ACC112 (cell line): Measurements from ENCODE around the gene FABP6.

Experiments used
- H2AFZ ChIP-seq: fragments of 200-600 bp; sonication (generic); one replicate; pipeline ENCODE4 v1.6.0; 2017; ENCODE audit warnings: antibody characterized with exemption, low read length; ENCODE audit not compliant: unreplicated experiment
- H3K27ac ChIP-seq: fragments of 200-600 bp; sonication (generic); 2 replicates; pipeline ENCODE4 v1.5.1; 2014; ENCODE audit warnings: low read depth, mild to moderate bottlenecking, antibody characterized with exemption, low read length, moderate library complexity
- H3K27me3 ChIP-seq: fragments of 200-600 bp; sonication (generic); 2 replicates; pipeline ENCODE4 v1.6.1; 2014; ENCODE audit warnings: mild to moderate bottlenecking, antibody characterized with exemption, low read length, moderate library complexity, mixed read lengths; ENCODE audit not compliant: insufficient read depth
- H3K36me3 ChIP-seq: fragments of 200-600 bp; sonication (generic); 2 replicates; pipeline ENCODE4 v1.6.1; 2016; ENCODE audit warnings: mild to moderate bottlenecking, antibody characterized with exemption, low read length, moderate library complexity, mixed read lengths; ENCODE audit not compliant: insufficient read depth
- H3K4me1 ChIP-seq: fragments of 200-600 bp; sonication (generic); one replicate; pipeline ENCODE4 v1.6.1; 2016; ENCODE audit warnings: low read length, mixed read lengths; ENCODE audit not compliant: insufficient read depth, unreplicated experiment, control insufficient read depth
- H3K4me3 ChIP-seq: fragments of 200-600 bp; sonication (generic); 2 replicates; pipeline ENCODE4 v1.5.1; 2014; ENCODE audit warnings: mild to moderate bottlenecking, low read depth, low read length
- H3K79me2 ChIP-seq: fragments of 200-600 bp; sonication (generic); one replicate; pipeline ENCODE4 v1.6.0; 2016; ENCODE audit warnings: low read length; ENCODE audit not compliant: control insufficient read depth, unreplicated experiment, insufficient read depth

FABP6 gene

DNA sequence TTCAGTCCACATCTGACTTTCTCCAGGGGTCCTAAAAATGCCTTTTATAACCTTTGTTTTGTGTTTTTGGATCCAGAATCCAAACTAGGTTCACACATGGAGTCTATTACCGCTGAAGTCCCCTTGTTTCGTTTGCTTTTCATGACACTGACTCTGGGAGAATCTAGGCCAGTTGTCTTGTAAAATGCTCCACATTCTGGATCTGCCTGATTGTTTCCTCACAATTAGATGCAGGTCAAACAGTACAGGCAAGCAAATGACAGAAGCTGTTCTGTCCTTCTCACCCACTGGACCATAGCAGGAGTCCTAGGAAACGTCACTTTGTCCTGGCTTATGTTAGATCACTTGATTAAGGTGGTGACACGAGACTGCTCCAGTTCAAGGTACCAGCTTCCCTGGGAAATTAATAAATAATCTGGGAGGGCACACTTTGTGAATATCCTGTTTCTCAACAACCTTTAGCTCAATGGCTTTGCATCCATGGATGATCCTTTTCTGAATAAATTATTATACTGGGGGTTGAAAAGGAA is 34.1 kb downstream of the FABP6 start:
- Histone ChIP-seq H3K27me3 (no peaks in the 10 kb centered on the region), H3K27ac (no peak overlapping the region), H3K4me3 (no peak overlapping the region), H2AFZ (no peak overlapping the region), H3K36me3 (no peaks in the 10 kb centered on the region), H3K4me1 (no peaks in the 10 kb centered on the region), H3K79me2 (no peaks in the 10 kb centered on the region)

DNA sequence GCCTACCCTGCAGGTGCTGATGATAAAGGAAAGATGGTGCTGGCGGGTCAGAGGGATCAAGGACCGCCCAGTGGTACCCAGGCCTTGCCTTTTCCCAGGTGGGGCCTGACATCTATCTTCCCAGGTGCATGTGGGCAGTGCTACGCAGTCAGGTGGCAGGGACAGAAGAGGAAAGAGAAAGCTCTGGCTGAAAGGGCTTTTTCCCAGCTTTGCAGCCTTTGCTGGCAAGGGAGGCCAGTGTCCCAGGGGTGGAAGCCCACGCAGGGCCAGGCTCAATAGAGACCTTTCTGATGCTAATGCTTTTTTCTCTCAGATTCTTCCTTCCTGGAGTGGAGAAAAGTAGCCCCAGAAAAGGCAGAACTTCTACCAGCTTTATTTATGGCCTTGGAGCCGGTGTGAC is 36.7 kb downstream of the FABP6 start:
- Histone ChIP-seq H2AFZ (no peak overlapping the region), H3K4me1 (peaks cover 7% of the 10 kb centered on the region)

DNA sequence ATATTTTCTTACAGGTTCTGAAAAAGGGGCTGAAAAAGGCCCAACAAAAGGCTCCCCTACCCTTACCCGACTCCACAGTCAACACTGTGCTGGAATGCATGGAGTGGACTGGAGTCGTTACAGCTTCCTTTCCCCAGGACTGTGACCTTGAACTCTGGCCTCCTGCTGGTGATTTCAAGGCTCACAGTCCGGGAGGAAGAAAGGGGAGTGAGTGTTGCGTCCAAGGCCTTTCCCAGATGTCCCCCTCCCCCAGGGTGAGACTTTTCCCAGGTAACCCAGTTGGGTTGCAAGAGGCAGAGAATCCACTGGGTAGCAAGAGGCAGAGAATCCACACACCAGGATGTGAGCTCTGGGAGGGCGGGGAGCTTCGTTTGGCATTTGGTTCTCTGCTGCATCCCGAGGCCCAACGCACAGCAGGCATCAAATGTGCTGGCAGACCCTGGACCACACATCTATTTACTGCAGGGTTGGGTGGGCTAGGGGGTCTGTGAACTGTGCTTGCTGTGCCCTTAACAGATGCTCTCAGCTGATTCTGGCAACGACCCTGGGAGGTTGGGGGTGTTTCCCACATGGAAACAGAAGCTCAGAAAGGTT is 37.5 kb downstream of the FABP6 start:
- H3K27me3 ChIP-seq, result no peaks in the 10 kb centered on the region
- H3K79me2 ChIP-seq, result no peaks in the 10 kb centered on the region
- H2AFZ ChIP-seq, result no peak overlapping the region
- no peak overlapping the region for H3K27ac ChIP-seq
- peaks cover 7% of the 10 kb centered on the region for H3K4me1 ChIP-seq
- H3K4me3 ChIP-seq, result no peak overlapping the region
- H3K36me3 ChIP-seq, result no peaks in the 10 kb centered on the region

More for the DNA sequence above, 36.7 kb downstream of the FABP6 start:
- Histone ChIP-seq H3K4me3 (no peak overlapping the region), H3K27ac (no peak overlapping the region), H3K36me3 (no peaks in the 10 kb centered on the region), H3K79me2 (no peaks in the 10 kb centered on the region), H3K27me3 (no peaks in the 10 kb centered on the region)

DNA sequence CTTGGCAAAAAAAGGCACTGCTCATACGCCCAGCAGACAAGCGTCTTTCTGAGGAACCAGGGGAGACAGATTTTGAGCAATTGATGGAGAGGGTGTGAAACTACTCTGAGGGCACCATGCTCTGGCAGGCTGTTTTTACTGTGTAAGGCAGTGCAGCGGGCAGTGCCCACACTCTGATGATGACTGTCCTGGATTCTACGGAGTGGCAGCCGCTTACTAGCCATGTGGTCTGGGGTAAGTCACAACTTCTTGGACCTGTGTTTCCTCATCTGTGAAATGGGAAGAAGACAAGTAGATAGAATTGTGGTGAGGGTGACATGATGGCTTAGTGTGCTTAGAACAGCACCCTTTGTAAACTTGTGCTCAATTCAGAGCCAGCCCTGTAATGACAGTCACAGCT is 38.8 kb downstream of the FABP6 start:
- Histone ChIP-seq H3K36me3 (no peaks in the 10 kb centered on the region), H3K79me2 (no peaks in the 10 kb centered on the region), H3K4me1 (peaks cover 7% of the 10 kb centered on the region), H3K27ac (no peak overlapping the region), H2AFZ (no peak overlapping the region), H3K27me3 (no peaks in the 10 kb centered on the region), H3K4me3 (no peak overlapping the region)

DNA sequence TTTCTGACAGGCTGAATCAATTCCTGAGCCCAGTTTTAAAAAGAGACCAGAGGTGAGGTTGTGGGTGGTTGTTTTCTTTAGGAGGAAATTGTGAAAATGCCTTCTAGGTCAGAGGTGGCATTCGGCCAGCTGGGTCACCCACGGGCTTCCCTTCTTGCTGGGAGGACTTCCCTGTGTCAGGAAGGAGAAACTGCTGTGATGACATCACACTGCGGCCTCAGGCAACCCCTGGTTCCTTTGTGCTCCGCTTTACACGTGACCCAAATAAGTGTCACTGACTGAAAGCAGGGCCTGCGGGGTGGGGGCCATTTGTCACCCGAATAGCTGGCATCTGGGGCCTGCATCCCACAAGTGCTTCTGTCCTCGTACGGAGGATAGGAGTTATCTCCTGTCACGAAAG is 39.7 kb downstream of the FABP6 start:
- H3K4me1 ChIP-seq, result peaks cover 7% of the 10 kb centered on the region
- H2AFZ ChIP-seq, result no peak overlapping the region
- H3K4me3 ChIP-seq, result no peak overlapping the region
- no peak overlapping the region for H3K27ac ChIP-seq
- H3K79me2 ChIP-seq, result no peaks in the 10 kb centered on the region
- H3K36me3 ChIP-seq, result no peaks in the 10 kb centered on the region
- no peaks in the 10 kb centered on the region for H3K27me3 ChIP-seq

DNA sequence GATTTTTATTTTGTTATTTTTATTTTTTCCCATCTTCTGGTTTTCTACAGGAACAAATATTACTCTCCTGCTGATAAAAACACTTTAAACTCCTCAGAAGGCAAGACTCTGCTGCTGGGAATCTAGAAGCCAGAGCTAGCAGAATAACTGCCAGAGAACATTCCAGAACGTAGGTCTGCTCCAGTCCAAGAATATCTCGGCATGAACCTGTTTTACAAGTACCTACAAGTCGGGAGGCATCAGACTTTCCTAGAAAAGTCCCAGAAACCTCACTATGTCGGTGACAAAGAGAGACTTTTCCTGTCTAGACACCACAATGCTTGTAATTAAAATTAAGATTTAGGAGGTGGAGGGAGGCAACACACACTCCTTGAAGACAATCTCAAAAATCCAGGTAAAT is 41.4 kb downstream of the FABP6 start:
- Histone ChIP-seq H3K27me3 (no peaks in the 10 kb centered on the region), H2AFZ (no peak overlapping the region), H3K36me3 (no peaks in the 10 kb centered on the region), H3K4me1 (peaks cover 7% of the 10 kb centered on the region), H3K27ac (no peak overlapping the region), H3K4me3 (no peak overlapping the region), H3K79me2 (no peaks in the 10 kb centered on the region)

DNA sequence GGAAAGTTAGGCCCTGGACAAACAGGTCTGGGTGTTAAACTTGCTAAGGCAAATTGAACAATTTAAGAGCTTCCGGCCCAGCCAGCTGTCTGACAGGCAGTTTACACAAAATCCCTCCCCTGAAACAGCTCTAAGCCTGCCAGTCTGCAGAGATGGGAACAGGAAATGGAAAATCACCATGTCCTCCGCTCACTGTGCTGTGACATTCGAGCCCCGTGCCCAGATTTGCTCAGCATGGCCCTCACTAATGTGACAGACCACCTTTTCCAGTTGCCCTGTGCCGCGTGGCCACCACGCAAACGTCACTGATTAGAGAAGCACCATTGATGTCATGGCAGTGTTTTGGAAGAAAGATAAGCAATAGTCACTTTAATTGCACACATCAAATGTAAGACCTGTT is 42.1 kb downstream of the FABP6 start:
- Histone ChIP-seq H3K79me2 (no peaks in the 10 kb centered on the region), H3K4me1 (peaks cover 7% of the 10 kb centered on the region), H3K27me3 (no peaks in the 10 kb centered on the region), H3K4me3 (no peak overlapping the region), H2AFZ (no peak overlapping the region), H3K27ac (no peak overlapping the region), H3K36me3 (no peaks in the 10 kb centered on the region)

DNA sequence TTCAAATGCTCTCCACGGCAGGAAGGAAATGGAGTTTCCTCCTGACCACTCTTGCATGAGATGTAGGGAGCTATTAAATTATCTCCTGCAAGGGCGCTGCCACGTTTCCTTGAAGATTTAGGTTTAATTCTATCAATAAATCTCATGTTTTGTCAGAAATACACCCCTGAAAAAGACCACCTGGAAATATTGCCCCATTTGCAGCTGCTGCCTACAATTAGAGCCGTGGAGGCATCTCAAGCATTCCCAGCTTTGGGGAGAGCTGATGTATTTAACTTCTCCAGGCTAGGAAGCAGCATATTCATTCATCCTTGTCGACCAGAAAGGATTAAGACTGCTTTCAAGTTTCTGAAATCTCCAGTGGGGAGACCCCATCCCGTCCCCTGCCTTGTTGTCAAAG is 42.5 kb downstream of the FABP6 start:
- Histone ChIP-seq H3K4me3 (no peak overlapping the region), H3K27me3 (no peaks in the 10 kb centered on the region), H3K79me2 (no peaks in the 10 kb centered on the region), H3K4me1 (peaks cover 7% of the 10 kb centered on the region), H3K36me3 (no peaks in the 10 kb centered on the region), H3K27ac (no peak overlapping the region), H2AFZ (no peak overlapping the region)

DNA sequence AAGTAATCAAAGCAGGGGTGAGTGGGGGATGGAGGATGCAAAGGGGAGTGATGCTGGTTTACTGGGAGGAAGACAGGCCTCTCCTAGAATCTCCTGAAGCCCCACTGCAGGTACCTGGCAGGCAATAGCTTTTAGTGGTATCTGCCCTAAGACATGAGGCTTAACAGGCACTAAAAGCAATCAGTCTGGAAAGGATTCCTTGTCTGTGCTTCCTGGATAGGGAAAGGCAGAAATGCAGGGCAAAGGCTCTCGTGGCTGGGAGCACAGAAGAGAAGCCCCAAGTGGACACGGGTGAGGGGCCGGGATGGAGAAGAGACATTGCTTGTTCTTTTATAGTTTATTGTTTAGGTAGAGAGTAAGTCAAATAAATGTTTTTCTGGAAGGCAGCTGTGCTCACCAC is 43.0 kb downstream of the FABP6 start:
- Histone ChIP-seq H3K4me3 (no peak overlapping the region), H2AFZ (no peak overlapping the region), H3K4me1 (peaks cover 7% of the 10 kb centered on the region), H3K36me3 (no peaks in the 10 kb centered on the region), H3K27me3 (no peaks in the 10 kb centered on the region), H3K79me2 (no peaks in the 10 kb centered on the region), H3K27ac (no peak overlapping the region)

DNA sequence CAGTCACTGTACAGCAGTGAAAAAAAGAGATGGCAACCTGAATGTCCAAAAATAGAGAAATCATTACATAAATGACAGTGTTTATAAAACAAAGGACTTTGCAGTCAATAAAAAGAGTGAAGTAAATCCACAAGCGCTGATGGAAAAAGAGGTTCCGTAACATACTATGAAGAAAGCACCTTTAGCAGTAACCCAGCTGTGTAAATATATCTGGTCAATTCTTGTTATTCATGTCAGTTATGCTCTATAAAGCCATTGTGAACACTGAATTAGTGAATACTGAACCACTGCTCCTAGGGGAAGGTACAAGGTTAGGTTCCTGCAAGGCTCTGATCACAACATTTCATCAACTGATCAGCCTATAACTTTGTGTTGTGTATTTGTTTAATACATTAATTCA is 43.6 kb downstream of the FABP6 start:
- Histone ChIP-seq H3K79me2 (no peaks in the 10 kb centered on the region), H3K4me3 (no peak overlapping the region), H2AFZ (no peak overlapping the region), H3K27ac (no peak overlapping the region), H3K4me1 (peaks cover 7% of the 10 kb centered on the region), H3K27me3 (no peaks in the 10 kb centered on the region), H3K36me3 (no peaks in the 10 kb centered on the region)

DNA sequence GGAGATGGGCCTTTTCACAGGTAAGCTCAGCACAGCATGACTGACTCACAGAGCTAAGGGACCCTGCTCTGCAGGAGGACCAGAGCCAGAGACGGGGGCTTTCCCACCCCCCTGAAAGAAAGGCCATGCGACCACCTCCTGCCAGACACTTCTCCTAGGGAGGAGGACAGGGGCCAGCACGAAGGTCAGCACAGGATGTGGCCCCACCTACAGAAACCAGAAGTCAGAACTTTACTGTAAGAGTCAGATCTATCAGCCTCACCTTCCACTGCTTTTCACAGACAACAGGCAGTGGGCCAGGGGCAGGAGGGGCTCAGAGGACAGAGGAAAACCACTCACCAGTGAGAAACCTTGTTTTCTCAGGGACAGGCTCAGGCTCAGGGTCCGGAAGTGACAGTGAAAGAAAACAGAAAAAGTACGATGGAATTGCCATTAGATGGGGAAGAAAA is 45.2 kb downstream of the FABP6 start:
- H3K27me3 ChIP-seq, result no peaks in the 10 kb centered on the region
- no peak overlapping the region for H3K27ac ChIP-seq
- no peaks in the 10 kb centered on the region for H3K79me2 ChIP-seq
- no peaks in the 10 kb centered on the region for H3K4me1 ChIP-seq
- no peaks in the 10 kb centered on the region for H3K36me3 ChIP-seq
- no peak overlapping the region for H2AFZ ChIP-seq
- H3K4me3 ChIP-seq, result no peak overlapping the region
